ENCODE data around the gene CHN2. TPM values are rescaled to one million over a fixed set of nuclear protein-coding genes. Genes with fewer than 3 reads are reported as not detected.
A peak's percentile ranks its signal among the peaks of the same experiment; 100 is the strongest.

The CHN2 gene
- total RNA-seq, 2 donors from 2014 or later: 30.0 to 32.9 TPM

DNA sequence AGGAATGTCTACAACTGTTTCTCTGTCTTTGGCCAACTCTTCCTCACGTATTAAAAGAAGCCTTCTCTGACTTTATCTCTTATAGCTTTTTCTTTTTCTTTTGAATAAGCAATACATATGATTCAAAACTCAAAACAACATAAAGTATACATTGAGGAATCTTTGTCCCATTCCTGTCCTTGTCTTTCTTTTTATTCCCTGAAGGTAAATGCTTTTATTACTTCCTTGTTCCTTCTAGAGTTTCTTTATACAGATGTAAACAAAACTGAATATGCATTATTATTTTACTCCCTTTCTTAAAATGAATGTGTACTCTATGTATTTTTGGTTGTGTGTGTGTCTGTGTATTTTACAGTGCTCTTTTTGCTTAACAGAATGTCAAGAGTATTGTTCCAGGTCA lies 170.1 kb downstream of the CHN2 start:
- ATAC-seq (peak; percentile 83), DNase-seq (no peak)
- intact Hi-C loops (cut with DNase I, micrococcal nuclease): no loop called here

DNA sequence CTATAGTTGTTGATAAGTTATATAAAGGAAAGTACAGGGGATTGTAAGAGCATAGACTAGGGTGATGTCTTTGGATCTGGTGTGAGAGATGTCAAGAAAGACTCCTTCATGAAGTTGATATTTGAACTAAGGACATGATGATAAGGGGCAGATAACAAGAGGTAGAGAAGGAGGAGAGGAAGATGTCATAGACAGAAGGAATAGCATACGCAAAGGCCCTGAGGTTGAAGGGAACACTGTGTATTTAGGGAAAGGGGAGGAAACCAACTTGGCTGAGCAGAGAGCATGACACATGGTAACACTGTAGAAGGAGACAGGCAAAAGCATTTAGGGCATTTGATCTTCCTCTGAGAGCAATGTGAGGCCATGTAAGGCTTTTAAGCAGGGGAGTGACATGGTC lies 170.8 kb downstream of the CHN2 start:
- intact Hi-C loops (cut with DNase I, micrococcal nuclease): no loop called here
- DNase-seq (no peak), ATAC-seq (no peak)

DNA sequence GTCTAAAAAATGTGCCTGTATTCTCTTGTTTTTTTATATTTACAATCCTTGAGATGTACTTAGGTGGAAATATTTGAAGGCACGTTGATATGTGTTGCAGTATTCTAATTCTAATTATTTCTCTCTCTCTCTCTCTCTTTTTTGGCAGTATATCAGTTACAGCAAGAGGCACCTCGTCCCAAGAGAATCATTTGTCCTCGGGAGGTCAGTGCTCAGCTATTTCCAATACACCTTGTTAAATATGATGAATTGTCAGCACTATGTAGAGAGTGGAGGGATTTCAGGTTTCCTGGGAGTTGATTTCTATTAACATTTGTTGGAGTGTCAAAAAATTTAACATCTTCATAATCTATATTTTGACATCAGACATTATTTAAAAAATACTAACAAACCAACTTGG lies 173.2 kb downstream of the CHN2 start:
- no peak for DNase-seq
- intact Hi-C loops (cut with DNase I, micrococcal nuclease): no loop called here
- no peak for ATAC-seq

DNA sequence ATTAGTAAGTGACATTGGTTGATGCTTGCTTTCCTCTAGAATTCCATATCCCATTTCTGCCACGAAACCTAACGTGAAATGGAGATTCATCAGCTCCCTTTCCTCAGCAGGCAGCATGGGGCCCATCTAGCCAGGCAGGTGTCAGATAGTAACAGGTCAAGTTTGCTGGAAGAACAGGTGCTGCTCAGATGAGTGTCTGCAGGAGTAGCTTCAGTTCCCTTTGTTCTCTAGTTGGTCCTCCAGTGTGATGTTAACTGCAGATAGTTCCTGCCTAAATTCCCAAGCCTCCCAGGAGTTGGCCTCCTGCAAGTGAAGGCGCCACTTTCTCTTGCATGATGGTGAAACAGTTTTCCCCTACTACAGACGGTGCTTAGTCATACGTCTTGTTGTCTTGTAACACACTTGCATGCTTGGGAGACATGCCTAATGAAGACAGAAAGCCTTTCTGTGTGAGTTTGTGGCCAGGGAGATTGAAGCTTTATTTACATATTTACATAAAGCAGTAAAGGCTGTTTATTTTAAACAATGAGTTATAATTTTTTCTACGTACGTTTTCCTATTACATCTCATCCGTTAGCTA lies 175.4 kb downstream of the CHN2 start:
- intact Hi-C loops (cut with DNase I, micrococcal nuclease): no loop called here
- DNase-seq (no peak), ATAC-seq (no peak)

DNA sequence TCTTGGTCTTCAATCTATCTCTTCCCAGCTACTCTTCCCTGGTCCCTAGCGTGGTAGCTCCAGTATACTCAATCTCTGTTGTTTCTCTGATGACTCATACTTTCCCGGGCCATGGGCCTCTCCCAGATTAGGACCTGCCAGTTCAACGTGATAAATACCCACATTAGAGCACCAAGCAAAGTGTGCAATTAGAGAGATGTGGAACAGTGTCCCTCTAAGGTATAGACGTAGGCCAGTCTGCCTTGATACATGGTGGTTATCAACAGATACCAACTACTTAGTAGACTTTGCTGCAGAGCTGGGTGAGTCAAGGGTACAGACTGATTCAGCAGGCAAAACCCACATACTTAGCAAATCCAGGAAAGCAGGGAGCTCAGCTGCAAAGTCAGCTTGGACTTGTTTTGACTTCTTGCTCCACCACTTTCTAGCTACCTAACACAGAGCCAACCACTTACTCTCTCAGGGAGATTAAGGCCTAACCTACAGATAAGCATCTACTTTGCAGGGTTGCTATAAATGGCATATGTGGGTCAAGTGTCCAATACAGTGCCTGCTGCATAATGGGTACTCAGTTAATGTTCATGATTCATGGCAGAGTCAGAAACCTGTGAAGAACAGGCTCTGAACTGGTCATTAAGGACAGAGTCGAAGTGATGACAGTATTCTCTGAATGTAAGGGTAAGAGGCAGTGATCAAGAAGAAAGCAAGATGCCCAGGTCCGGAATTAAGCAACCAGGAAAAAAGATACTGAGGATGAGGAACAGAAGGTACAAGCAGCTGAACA lies 176.1 kb downstream of the CHN2 start:
- ATAC-seq: peak; percentile 86
- DNase-seq: peak; percentile 18 to 36

DNA sequence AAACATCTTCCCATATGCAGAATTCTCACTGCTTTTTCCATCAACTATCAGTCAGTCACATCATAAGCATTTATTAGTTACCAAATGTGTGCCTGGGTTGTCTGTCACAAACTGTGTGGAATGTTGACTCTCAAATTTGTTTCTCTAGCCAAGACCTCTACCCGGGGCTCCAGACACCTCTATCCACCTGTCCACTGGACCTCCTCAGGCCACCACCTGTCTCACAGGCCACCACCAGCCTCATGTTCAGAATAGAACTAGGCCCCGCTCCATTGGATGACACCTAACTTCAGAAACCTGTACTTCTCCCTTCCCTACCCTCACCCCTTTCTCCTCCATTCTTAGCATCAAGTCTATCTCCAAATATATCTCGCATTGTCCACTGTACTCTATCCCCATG lies 176.9 kb downstream of the CHN2 start:
- intact Hi-C loops (cut with DNase I, micrococcal nuclease): no loop called here
- ATAC-seq (no peak), DNase-seq (no peak)

More for the DNA sequence above, 176.1 kb downstream of the CHN2 start:
- intact Hi-C loops (cut with DNase I, micrococcal nuclease): no loop called here

DNA sequence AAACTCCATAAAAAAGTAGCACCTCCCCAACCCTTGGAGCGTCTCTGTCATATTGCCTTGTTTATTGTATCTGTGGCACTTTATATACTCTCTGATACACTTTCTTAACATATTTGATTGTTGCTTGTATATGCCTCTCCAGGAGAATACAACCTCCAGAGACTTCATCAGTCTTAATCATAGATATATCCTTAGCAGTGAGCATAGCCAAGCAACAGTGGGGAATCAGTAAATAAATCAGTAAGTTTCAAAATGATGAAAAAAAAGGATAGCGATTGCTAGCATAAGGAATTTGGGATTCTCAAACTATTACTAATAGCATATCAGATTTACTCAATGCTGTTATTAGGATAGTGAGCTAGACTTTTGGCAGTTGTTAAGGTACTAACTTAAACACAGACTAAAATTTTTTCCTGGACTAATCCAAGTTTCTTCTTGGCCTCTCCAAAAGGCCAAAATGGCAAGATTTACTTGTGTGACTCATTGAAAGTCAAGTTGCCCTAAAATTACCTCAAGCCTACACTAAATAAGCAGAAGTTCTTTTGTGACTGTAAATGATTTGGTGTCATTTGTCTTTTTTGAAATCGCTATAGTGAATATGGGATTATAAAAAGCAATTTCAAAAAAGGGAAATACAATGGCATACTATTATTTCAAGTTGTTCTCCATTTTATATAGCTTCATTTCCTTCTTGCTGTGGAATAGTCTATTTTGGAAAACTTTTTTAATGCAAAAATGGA lies 177.9 kb downstream of the CHN2 start:
- no peak for DNase-seq
- peak; percentile 10 for ATAC-seq
- intact Hi-C loops (cut with DNase I, micrococcal nuclease): no loop called here

DNA sequence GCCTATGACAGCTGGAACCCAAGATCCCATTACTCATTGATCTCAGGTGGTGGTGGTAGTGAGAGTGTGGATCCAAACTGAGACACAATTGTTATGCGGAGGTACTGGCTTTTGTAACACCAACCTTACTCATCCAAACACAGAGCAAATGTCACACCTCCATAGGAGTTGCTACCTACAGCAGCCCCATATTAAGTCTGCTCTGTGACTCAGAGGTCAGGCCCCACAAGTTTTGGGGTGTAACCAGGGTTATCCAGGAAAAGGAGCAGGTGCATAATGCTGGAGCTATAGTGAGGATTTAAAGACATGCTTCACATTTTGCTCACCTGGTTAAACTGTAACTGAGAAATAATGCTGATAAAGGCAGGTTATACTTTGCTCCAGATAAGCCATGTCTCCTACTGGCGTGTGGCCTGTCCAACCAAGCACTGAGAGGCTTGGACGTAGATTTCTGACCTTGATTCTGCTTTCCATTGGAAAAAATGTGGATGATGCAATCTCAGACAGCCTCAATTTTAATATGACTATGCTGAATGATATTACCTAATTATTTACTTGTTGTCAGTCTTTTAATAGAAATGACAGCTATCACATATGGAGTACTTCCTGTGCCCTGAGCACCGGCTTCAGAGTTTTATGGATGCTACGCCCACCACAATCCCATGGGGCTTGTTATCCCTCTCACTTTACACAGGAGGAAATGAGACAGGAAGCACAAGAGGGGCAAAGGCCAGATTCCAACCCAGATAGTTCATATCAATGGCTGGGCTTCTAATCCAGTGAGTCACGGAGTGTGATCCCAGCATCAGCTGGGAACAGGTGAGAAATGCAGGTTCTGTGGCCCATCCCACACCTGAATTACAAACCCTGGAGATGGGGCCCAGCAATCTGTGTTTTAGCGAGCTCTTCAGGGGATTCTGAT lies 181.3 kb downstream of the CHN2 start:
- ATAC-seq (peak; percentile 85), DNase-seq (peak; percentile 55 to 86)
- intact Hi-C loops (cut with DNase I, micrococcal nuclease): no loop called here

DNA sequence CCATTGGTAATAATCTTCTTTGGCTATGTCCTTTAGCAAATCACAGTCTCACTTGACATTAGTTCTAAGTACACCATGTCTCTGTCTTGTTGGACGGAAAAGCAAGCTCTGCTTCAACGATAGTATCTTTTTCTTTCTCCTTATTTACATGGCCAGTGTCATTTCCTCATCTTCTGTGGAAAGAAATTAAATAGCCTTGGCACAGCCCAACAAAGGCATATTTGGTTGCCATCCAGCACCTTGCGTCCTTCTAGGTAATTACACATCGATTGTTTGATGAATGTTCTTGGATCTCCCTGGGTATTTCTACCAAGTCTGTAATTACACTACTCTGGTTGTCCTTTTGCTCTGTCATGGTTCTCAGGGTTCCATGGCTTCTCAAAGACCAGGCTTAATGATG lies 183.1 kb downstream of the CHN2 start:
- ATAC-seq (peak; percentile 8), DNase-seq (no peak)

DNA sequence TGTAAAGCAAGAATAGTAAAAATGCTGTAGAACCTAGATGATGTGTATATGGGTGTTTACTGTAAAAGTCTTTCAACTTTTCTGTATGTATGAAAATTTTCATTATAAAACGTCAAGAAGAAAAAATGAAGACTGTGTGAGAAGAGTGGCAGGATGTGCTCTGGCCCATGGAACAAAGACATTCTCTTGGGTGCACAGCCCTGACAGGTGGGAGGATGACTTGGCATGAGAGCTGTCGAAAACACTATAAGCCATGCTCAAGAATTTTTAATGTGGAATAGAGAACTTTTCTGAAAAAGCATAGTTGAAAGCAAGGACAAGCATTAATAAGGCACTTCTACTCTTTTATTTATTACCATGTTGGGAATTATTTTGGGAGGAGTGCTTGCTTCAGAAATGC lies 185.0 kb downstream of the CHN2 start:
- ATAC-seq (no peak), DNase-seq (no peak)
- intact Hi-C loops (cut with DNase I, micrococcal nuclease): no loop called here

More for the DNA sequence above, 183.1 kb downstream of the CHN2 start:
- intact Hi-C loops (cut with DNase I, micrococcal nuclease): no loop called here

DNA sequence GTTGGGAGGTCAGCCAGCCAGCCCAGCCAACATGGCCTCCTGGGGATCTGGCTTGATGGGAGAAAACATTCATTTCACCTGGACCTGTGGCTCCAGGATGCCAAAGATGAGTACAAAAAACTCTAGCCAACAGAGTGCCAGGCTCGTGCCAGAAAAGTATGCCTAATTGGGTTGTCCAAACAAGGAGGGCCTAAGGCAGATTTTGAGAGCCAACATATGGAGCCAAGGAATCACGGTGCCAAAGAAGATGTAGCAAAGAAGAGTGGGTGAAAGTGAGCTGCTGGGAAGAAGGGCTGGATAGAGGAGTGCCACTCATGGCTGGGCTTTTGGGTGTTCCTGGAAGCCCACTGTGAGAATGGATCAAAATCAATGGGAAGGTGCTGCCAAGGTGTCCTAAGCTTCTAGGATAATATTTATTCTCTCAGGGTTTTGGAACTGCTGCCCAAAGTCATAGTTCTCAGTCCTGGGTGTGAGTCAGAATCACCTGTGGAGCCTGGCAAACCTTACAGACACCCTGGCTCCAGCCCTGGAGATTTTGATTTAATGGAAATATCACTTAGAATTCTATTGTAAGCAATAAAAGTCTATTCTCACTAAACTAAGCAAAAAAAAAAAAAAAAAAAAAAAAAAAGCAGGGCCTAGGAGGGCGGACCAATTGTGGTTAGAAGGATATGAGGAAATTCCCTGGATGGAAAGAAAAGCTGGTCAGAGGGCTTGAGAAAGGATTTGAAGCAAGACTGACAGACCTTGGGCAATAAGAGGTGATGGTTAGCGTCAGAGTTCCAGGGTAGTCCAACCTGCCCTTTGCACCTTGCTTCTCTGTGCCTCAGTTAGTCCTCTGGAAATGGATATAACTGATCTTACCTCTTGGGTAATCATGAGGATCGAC lies 186.9 kb downstream of the CHN2 start:
- no peak for ATAC-seq
- no peak for DNase-seq
- intact Hi-C loops (cut with DNase I, micrococcal nuclease): no loop called here

DNA sequence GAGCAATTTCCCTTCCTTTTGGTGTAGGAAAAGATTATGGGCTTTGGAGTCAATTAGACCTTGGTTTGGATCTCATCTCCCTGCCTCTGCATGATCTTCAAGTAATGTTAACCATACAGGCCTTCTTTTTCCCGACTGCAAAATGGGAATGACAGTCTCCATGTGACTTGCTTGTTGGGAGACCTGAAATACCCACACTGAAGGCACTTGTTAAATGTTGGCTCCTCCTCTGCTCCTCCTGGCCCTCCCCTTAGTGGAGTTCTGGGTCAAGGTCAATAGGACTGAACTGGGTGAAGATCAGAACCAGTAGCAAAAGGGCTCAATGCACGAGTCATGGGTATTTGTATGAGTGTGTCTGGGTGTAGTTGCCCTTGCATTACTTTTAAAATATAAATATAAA lies 189.7 kb downstream of the CHN2 start:
- ATAC-seq: no peak
- DNase-seq: no peak
- intact Hi-C loops (cut with DNase I, micrococcal nuclease): no loop called here

DNA sequence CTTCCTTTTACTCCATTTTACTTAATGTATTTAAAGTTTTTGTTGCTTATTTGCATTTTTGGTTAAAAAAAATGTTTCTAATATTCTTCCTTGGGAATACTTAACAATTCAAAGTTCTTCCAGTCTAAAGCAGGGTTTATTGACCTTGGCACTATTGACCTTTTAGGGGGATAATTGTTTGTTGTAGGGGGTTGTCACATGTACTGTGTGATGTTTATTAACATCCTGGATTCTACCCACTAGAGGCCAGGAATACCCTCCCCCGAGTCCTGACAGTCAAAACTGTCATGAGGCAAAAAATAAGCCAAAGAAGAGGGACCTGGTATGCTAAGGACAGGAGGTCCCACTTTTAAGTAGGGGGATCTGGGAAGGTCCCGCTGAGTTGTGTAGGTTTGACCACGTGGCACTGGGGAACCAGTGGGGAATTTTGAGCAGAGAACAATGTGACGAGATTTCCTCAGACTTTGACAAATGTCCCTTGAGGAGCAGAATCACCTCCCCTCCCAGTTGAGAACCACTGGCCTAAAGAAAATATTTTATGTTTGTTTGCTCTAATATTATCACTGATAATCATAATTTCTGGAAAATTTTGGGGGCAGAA lies 190.7 kb downstream of the CHN2 start:
- DNase-seq (no peak), ATAC-seq (no peak)
- intact Hi-C loops (cut with DNase I, micrococcal nuclease): no loop called here

DNA sequence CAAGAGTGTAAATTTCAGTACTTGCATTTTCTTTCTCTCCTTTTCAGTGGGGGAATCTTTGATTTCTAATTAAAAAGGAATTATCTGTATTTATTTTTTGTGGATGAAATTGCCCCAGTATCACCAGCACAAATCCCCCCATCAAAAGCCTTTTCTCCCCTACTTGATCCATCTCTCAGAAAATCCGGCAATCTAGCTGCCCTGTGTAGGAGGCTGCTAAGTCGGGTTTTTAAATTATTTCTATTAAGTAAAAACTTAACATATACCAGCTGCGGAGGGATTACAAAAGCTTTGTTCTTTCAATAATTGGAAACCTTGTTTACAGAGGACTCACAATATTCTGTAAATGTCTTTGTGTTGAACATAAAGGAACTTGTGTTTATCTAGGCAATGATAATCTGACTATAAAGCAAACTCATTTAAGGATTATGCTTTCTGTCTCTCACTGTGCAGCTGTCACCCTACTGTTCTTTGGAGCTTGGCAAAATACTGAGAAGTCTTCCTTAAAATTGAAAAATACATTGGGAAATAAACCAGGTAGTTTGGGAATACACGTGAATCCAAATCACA lies 191.7 kb downstream of the CHN2 start:
- ATAC-seq: peak; percentile 58
- no peak for DNase-seq
- intact Hi-C loops (cut with DNase I, micrococcal nuclease): no loop called here

DNA sequence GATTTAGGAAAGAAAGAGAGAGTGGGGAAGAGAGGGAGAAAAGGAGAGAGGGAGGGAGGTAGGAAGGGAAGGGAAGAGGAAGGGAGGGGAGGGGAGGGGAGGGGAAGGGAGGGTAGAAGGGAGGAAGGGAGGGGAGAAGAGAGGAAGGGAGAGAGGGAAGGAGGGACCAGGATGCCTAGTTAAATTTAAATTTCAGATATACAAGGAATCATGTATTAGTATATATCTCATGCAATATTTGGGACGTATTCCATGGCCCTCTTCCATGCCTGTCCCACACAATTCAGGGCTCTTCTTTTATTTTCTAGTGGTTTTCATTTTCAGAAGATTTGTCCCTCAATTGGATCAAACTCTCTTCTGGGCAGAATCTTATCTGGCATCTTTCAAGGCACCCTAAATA lies 196.7 kb downstream of the CHN2 start:
- intact Hi-C loops (cut with DNase I, micrococcal nuclease): no loop called here
- no peak for DNase-seq
- no peak for ATAC-seq

DNA sequence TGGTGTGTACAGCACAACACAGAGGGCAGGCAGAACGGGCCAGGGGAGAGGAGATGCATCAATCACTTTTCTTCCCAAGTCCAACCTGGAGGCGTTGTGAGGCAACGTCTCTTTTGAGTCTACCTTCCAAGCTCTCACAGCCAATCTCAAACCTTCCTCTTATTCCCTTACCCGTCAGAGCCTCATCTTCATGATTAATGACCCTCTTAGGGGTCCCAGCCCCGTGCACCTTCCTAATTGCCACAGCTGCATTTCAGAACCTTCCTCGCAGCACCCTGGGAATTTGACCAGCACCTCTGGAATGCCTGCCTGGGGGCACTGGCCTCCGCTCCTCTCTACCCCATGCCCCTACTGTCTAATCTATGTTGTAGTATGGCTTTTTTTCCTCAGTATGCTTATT lies 199.7 kb downstream of the CHN2 start:
- DNase-seq (no peak), ATAC-seq (no peak)
- intact Hi-C loops (cut with DNase I, micrococcal nuclease): no loop called here

DNA sequence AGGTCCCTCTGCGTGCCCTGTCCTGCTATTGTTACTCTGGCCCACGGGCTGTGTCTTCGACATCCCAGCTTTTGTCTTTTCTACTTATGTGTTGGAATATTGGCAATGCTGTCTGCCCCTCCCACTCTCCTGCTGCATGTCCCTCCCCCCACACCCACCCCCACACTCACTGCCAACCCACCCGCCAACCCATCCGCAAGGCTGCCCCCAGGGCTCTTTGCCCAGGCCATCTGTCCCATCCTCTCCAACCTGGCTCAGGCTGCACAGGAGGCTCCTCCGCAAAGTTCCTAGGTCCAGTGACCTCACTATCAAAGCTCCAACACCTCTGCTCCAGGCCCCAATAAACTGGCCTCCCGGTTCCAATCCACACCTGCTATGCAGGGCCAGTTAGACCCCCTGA lies 202.0 kb downstream of the CHN2 start:
- intact Hi-C loops (cut with DNase I, micrococcal nuclease): no loop called here
- DNase-seq: no peak
- ATAC-seq: no peak

DNA sequence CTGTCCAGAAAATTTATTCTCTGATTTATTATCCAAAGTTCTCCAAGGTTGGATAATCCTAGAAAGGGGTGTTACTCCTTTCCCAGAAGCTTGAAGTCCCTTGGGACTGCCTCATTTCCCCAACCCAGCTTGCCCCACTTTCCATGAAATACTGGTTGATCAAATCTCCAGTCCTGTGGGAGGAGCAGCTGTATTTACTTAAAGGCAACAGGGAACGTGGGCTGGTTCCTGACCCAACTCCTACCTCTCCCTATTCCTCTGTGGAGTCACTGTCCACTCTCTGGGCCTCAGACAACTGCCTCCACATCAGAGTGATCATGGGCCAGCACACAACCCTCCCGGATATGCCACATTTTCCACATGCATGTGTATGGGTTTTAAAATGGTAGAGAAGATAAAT lies 202.8 kb downstream of the CHN2 start:
- ATAC-seq (no peak), DNase-seq (no peak)
- intact Hi-C loops (cut with DNase I, micrococcal nuclease): no loop called here

Measured in left colon (tissue), 2 donors.